Cardiac muscle cell (in vitro differentiated cells and primary cell): Measurements from ENCODE around the gene ALDH3A1. TPM values are rescaled to one million over a fixed set of nuclear protein-coding genes. Genes with fewer than 3 reads are reported as not detected.

ENCODE experiments used
- DNase-seq, 2 donors: peaks; one replicate each; pipeline versions ENCODE4 v3.0.0 to v3.0.0-alpha.2; 2010 to 2017; ENCODE audit warnings: low read depth in 1 of 2, low spot score in 1 of 2
- H3K27ac ChIP-seq: fragments of 200-600 bp; sonication (generic); 2 replicates; pipeline ENCODE4 v1.5.1; 2016
- H3K27me3 ChIP-seq: fragments of 200-600 bp; sonication (generic); 2 replicates; pipeline ENCODE4 v1.6.0; 2016; ENCODE audit warnings: control low read depth
- H3K36me3 ChIP-seq: fragments of 200-600 bp; sonication (generic); 2 replicates; pipeline ENCODE4 v1.5.1; 2016; ENCODE audit warnings: control low read depth
- H3K4me1 ChIP-seq: fragments of 200-600 bp; sonication (generic); 2 replicates; pipeline ENCODE4 v1.8.1; 2017; ENCODE audit warnings: low read depth, mild to moderate bottlenecking, mixed run types
- H3K4me3 ChIP-seq: fragments of 200-600 bp; sonication (generic); 2 replicates; pipeline ENCODE4 v1.5.1; 2016; ENCODE audit warnings: mild to moderate bottlenecking
- H3K9me3 ChIP-seq: fragments of 200-600 bp; sonication (generic); 2 replicates; pipeline ENCODE4 v1.5.1; 2017; ENCODE audit warnings: low read depth, mild to moderate bottlenecking, control low read depth
- polyA plus RNA-seq: library from polyadenylated mRNA; unstranded; fragments of >200 nt; fragmentation: Nextera tagmentation; extraction: Ambion mirVana; gene quantifications from 2 replicates; pipeline ENCODE4 v1.2.1, GENCODE V29; 2016
- total RNA-seq: library from RNA; depleted of rRNA; stranded (reverse); fragments of >200 nt; gene quantifications from 2 replicates; pipeline ENCODE4 v1.2.3, GENCODE V29; 2016
- TF ChIP-seq, protein P1 (sequence below): IDR thresholded peaks from 2 replicates; pipeline ENCODE4 v1.5.1; 2012; ENCODE audit warnings: low read depth, mild to moderate bottlenecking, low read length

The ALDH3A1 gene
- total and polyA plus RNA-seq, 2 experiments from 2014 or later, result not detected

DNA sequence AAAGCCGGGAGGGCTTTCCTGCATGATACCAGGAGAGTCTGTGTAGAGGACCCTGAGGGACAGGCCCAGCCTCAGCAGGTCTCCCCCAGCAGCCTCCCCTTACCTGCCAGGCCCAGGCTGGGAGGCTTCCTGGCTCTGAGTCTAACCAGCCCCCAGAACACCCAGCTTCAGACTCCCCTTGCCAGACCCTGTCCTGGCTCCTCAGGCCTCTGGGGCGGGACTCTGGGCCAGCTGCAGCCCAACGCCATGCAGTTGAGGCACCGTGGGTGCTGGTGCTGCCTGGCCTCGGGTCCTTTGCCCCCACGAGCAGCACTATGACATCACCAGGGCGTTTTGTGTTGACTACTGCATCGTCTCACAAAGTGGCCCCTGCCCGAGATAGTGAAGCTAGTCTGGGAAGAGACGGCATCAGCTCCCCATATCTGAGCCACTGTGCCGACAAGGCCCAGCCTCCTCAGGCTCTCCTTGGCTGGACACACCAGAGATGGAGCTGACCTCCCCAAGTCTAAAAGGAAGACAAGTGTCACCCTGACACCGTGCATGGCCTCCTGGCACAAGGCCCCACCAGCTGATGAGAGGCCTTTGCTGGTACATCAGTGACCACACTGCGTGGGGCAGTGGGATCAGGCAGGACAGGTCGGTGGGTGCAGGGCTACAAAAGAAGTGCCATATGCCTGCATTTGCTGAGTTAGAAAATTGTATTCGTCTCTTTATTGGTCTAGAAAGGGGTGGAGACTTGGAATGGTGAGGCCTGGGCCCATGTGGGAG lies 10.6 kb downstream of the ALDH3A1 start:
- TF ChIP-seq, protein P1, sequence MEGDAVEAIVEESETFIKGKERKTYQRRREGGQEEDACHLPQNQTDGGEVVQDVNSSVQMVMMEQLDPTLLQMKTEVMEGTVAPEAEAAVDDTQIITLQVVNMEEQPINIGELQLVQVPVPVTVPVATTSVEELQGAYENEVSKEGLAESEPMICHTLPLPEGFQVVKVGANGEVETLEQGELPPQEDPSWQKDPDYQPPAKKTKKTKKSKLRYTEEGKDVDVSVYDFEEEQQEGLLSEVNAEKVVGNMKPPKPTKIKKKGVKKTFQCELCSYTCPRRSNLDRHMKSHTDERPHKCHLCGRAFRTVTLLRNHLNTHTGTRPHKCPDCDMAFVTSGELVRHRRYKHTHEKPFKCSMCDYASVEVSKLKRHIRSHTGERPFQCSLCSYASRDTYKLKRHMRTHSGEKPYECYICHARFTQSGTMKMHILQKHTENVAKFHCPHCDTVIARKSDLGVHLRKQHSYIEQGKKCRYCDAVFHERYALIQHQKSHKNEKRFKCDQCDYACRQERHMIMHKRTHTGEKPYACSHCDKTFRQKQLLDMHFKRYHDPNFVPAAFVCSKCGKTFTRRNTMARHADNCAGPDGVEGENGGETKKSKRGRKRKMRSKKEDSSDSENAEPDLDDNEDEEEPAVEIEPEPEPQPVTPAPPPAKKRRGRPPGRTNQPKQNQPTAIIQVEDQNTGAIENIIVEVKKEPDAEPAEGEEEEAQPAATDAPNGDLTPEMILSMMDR, result no peak
- H3K36me3 ChIP-seq, result no peaks in the 10 kb centered on the region
- no peaks in the 10 kb centered on the region for H3K4me1 ChIP-seq
- no peak for DNase-seq
- H3K9me3 ChIP-seq, result no peaks in the 10 kb centered on the region
- H3K27ac ChIP-seq, result no peak overlapping the region
- no peak overlapping the region for H3K4me3 ChIP-seq
- no peaks in the 10 kb centered on the region for H3K27me3 ChIP-seq

DNA sequence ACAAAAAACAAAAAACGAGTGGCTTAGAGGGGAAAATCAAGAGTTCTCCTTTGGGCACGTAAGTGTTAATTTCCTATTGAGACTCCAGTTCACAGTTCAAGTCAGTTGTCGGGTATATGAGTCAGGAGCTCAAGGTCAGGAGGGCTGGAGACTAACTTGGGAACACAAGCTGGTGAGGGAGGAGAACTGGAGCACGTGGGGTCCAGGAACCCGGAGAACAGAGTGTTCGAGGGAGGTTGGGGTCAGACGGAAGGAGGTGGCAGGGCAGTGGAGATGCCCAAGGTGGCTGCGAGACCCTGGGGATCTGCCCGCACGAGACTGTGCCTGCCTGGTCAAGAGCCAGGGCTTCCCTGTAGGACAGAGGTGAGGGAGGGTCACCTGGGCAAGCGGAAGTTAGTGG lies 12.0 kb downstream of the ALDH3A1 start:
- H3K4me1 ChIP-seq, result no peaks in the 10 kb centered on the region
- H3K36me3 ChIP-seq, result no peaks in the 10 kb centered on the region
- no peak for DNase-seq
- no peaks in the 10 kb centered on the region for H3K9me3 ChIP-seq
- no peak overlapping the region for H3K27ac ChIP-seq
- no peaks in the 10 kb centered on the region for H3K27me3 ChIP-seq
- TF ChIP-seq, protein P1, result no peak
- H3K4me3 ChIP-seq, result no peak overlapping the region

DNA sequence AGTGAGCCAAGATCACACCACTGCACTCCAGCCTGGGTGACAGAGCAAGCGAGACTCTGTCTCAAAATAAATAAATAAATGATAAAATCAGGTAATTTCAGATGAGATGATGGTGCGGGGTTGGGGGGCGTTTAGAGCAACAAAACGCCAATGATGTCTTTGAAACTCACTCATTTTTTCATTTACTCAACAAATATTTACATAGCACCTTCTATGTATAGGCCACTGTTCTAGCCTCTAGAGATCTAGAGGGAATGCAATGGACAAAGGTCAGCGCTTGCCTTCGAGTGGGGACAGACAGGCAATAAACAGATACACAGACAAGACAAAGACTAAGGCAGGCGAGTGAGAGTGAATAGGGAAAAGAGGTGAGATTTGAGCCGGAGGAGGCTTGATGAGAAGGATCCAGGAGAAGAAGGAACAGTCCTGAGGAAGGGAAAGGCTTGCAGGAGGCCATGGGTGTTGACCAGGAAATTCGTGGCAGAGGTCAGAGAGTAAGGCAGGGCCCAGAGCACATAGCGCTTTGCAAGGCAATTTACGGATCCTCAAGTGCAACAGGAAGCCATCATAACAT lies 14.1 kb downstream of the ALDH3A1 start:
- no peak overlapping the region for H3K4me3 ChIP-seq
- no peaks in the 10 kb centered on the region for H3K36me3 ChIP-seq
- DNase-seq, result no peak
- no peaks in the 10 kb centered on the region for H3K27me3 ChIP-seq
- H3K9me3 ChIP-seq, result no peaks in the 10 kb centered on the region
- no peaks in the 10 kb centered on the region for H3K4me1 ChIP-seq
- TF ChIP-seq, protein P1, result no peak
- no peak overlapping the region for H3K27ac ChIP-seq

DNA sequence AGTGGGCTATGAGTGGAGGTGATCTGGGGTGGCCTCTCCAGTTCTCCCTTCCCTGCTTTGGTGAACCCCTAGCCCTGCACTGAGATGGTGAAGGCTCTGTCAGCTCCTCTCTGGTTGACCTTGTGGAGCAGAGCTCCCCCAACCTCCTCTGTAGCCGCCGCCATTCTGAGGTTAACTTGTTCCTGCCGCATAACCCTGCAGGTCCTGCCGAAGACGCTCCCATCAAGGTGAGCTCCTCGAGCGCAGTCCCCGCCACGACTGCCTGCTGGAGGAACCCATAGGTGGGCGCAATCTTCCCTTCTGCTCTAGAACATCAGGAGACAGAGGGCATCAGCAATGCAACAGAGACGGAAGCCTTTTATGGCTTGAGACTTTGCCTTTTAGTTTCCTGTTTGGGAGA lies 16.5 kb downstream of the ALDH3A1 start:
- H3K27ac ChIP-seq, result no peak overlapping the region
- no peaks in the 10 kb centered on the region for H3K9me3 ChIP-seq
- no peak overlapping the region for H3K4me3 ChIP-seq
- TF ChIP-seq, protein P1, result no peak
- H3K4me1 ChIP-seq, result peaks cover 12% of the 10 kb centered on the region
- no peaks in the 10 kb centered on the region for H3K36me3 ChIP-seq
- DNase-seq, result no peak
- no peaks in the 10 kb centered on the region for H3K27me3 ChIP-seq

DNA sequence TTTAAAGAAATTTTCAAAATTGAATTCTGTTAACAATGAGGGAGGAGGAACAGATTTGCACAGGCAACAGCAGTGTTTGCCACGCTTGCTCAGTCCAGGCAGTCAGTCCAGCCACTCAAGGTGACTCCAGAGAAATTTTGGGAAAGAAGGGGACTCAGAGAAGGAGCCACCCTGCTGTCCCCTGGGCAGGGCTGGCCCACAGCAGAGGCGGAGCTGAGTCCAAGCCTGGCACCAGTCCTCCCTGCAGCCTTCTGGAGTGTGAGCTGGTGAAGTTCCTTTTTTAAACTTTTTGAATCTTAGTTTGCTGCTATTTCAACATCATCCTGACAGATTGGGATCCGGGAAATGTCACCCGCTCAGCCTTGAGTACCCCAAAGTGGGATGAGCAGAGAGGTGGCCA lies 17.3 kb downstream of the ALDH3A1 start:
- DNase-seq, result no peak
- H3K9me3 ChIP-seq, result no peaks in the 10 kb centered on the region
- H3K27ac ChIP-seq, result no peak overlapping the region
- TF ChIP-seq, protein P1, result no peak
- H3K27me3 ChIP-seq, result no peaks in the 10 kb centered on the region
- peaks cover 12% of the 10 kb centered on the region for H3K4me1 ChIP-seq
- H3K4me3 ChIP-seq, result no peak overlapping the region
- no peaks in the 10 kb centered on the region for H3K36me3 ChIP-seq
